Effector CD8-positive, alpha-beta T cell (primary cell): ENCODE results near the gene CD276.
"Not testable (repeated sequence)": the region's sequence is repeated elsewhere in the genome, so short reads cannot be mapped to it uniquely, and the experiment has no call there.

Experiments used
- DNase-seq: peaks from one replicate; lab custom pipeline; 2025; lab: John Stamatoyannopoulos, UW

Gene CD276

DNA sequence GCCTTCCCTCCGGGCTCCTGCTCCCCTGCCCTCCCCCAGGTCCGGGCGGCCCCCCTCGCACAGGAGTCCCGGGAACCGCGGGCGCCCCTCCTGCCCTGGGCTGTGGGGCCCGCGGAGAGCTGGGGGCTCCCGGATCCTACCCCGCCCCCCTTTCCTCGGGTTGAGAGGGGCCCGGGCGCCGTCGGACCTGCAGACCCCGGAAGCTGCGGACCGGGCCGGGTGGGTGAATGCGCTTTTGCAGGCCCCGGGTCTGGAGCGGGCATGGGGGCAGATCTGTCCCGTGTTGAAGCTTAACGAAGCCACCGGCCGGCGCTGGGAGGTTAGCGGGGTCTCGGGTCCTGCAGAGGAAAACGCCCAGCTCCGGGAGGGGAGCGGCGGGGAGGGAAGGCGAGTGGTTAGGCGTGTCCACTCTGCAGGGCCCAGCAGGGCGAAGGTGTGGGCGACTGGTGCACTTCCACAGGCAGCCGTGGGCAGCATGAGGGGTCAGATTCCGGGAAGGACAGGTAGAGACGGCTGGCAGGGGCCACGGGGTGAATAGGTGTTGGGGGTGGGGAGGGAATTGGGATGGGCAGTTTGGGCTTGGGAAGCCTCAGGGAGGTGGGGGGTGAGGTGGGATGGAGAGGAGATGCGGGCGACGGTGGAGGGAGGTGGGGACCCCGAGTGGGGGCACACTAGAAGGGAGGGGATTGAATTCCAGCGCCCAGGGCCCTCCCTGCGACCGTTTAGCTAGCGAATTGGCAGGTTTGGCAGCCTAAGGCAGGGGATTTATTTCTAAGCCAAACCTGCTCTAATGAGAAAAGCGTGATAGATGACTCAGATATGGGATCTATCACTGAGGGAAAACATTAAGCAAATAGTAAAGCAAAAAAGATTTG is 635 bp downstream of the CD276 start:
- no peak for DNase-seq

DNA sequence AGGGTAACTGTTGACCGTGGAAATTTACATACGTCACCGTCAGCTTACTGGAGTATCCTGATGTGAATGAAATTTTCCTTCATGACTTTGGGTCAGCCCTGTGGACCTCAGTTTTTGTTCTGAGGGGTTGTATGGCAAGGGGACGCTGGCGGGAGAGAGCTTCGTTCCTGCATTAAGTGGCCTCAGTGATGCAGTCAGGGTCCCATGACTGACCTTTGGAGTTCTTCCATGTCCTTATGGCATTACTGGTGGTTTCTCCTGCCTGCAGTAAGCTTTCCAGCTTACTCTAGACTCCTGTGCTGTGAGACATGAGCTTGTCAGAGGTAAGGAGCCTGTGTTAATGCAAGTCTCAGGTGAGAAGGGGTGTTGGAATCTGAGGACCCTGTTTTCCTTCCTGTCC is 1.8 kb downstream of the CD276 start:
- no peak for DNase-seq

GRCh38 chr15:73686781-73687256 is 2.6 kb downstream of the CD276 start:
- no peak for DNase-seq

- DNase-seq, result no peak
Measured at GRCh38 chr15:73687351-73687750, 3.2 kb downstream of the CD276 start.

DNA sequence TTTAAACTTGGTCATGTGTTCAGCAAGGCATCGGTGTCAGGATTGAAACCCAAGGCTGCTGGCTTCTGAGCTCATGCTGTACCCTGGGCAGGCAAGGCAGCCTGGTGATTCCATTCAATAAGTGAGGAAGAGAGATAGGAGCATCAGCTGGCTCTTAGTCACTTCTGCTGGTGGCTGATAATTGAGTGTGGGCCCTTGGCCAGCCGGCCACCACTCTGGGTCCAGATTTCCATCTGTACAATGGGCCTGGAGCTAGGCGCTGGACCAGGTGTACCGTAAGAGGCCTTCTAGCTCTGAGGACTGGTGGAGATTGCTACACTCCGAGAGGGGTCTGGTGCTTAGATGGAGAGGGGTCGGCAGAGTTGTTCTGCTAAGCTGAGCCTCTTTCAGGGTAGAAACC is 4.3 kb downstream of the CD276 start:
- DNase-seq, result no peak

GRCh38 chr15:73691396-73691795 is 7.2 kb downstream of the CD276 start:
- DNase-seq, result no peak

DNA sequence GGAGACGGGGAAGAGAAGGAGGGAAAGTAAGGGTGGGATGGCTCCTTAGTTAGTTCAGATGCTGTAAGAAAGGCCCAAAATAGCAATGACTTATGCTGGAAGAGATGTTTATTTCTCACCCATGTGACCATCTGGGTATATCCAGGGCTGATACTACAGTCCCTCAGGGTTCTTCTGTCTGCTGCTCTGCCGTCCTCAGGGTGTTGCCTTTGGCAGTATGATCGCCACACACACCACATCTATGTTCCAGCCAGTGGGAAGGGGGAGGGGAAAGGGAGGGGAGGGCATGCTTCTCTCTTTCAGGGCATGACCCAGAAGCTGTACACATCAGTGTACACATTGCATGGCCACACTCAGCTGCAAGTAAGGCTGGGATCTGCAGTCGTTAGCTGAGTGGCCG is 10.2 kb downstream of the CD276 start:
- DNase-seq, result no peak

DNA sequence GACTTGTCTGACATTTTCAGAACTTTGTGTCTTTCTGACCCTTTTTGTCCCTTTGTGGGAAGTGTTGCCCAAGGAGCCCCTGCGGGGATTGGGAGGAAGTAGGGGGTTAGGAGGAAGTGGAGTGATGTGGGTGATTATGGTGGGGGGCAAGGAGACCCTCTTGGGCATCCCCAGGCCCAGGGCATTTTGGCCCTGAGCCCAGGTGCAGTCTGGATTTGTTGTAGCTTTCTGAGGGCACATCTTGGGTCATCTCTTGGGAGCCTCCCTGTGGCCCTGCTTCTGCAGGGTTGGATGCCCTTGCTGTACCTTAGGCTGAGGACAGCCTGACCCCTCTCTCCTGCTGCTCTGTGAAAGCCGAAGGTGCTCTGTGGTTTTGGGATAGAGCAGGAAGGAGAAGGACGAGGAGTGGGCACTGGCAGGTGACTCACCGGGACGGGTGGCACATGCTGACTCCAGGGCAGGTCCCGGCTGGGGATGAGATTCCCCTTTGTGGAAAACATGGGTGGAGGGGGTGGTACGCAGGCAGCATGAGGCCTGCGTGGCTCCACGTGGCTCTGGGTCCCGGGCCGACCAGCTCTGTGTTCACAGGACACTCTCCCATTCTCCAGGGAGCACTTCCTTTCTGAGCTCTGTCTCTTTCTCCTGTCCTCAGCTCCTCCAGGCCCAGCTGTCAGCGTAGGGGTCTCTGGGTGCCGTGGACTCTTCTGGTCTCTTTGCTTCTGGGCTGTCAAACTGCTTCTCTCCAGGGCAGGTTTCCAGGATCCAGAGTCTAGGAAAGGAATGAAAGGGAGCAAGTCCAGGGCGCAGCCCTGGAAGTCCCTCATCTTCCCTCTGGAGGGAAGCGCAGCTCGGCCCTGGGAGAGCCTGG is 11.8 kb downstream of the CD276 start:
- DNase-seq, result no peak

DNA sequence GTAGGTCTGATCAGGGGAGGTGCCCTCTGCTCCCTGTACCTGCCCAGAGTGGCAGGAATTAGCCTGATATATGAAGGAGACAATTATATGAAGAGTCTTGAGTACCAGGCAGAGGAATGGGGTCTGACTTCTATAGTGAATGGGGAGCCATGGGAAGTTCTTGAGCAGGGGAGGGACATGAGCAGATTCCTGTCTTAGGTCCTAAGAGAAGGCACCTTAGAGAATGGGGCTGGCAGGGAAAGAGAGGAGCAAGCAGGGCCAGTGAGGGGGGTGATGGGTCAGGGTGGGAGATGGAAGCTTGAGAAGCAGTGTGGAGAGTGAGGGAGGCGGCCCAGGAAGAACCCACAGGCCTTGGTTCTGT is 12.4 kb downstream of the CD276 start:
- DNase-seq, result no peak

DNA sequence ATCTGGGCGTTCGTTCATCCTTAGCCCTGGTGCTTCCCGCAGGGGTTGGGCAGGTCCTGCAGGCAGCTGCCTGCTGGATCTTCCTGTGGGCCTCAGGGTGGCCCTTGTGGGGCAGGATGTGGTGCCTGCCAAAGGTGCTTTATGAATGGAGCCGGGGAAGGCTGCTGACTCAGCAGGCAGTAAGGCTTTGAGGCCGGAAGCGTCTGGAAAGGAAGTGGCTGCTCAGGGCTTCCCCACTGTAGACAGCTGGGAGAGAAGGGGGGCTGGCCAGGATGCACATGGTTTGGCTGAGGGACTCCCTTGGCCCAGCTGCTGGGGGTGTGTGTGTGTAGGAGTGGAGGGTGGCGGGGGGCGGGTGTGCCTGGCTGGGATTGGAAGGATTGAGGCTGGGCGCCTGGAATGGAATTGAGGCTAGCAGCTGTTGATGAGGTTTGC is 12.9 kb downstream of the CD276 start:
- DNase-seq, result peak; percentile 25

DNA sequence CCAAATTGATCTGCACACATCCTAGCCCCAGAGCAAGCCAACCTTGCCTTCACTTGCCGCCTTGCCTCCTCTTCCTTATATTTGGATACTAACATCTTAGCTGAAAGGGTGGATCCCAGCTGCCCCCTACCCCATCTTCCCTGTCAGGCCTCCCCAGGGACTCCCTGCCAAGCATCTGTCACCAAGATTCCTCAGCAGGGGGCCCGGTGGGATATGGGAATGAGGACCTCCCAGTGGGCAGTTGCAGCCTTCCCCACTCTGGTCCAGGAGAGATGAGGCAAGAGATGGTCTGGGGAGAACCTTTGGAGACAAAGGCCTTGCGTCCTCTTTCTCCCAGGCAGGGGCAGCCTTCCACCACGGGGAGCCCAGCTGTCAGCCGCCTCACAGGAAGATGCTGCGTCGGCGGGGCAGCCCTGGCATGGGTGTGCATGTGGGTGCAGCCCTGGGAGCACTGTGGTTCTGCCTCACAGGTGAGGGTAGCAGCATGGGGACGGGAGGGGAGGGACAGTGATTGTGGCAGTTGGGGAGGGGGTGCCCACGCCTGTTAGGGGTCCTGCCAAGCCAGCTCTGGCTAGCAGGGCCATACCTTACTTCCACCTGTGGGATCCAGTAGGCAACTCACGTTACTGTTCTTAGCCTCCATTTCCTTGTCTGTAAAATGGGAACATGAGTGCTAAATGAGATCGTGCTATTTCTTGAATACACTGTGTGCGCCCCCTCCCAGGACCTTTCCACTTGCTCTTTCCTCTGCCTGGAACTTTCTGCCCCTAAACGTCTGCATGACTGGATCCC is 15.3 kb downstream of the CD276 start:
- DNase-seq, result no peak

- peak; percentile 51 for DNase-seq
Measured at GRCh38 chr15:73700041-73700842, 16.1 kb downstream of the CD276 start.

GRCh38 chr15:73702311-73703239 is 18.4 kb downstream of the CD276 start:
- not testable (repeated sequence) for DNase-seq

DNA sequence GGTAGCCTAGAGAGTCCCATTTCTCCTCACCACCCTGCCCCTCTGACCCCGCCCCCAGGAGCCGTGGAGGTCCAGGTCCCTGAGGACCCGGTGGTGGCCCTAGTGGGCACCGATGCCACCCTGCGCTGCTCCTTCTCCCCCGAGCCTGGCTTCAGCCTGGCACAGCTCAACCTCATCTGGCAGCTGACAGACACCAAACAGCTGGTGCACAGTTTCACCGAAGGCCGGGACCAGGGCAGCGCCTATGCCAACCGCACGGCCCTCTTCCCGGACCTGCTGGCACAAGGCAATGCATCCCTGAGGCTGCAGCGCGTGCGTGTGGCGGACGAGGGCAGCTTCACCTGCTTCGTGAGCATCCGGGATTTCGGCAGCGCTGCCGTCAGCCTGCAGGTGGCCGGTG is 19.4 kb downstream of the CD276 start:
- DNase-seq, result not testable (repeated sequence)

GRCh38 chr15:73704142-73704868 is 20.1 kb downstream of the CD276 start:
- DNase-seq, result not testable (repeated sequence)

GRCh38 chr15:73704869-73705645 is 20.9 kb downstream of the CD276 start:
- DNase-seq, result peak; percentile 19

- DNase-seq, result no peak
Measured at GRCh38 chr15:73708691-73709090, 24.5 kb downstream of the CD276 start.

GRCh38 chr15:73709241-73709640 is 25.1 kb downstream of the CD276 start:
- DNase-seq, result no peak

DNA sequence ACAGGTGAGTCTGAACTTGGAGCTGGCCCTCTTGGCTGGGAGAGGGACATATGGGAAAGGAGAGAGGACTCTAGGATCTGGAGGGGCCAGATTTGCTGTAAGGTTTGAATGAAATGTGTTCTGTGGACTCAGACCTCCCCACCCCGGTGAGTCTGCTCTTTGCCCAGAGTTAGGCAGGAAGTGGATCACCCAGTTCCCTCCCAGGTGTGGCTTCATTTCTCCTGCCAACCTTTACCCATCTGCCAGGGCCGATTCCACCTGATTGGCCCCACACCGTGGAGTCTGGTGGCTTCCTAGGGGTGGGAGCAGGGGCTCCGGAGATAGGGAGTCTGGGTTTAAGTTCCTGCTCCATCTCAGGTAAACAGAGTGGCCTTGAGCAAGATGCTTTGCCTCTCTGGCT is 25.5 kb downstream of the CD276 start:
- no peak for DNase-seq
